HG03457 (cell line): ENCODE measurements around the gene ADAMTSL1.

Experiments used
- ATAC-seq: cut with Tn5 transposase; IDR thresholded peaks from one replicate; pipeline ENCODE4 v1.9.1; 2021; ENCODE audit warnings: moderate number of reproducible peaks; ENCODE audit not compliant: unreplicated experiment

Gene ADAMTSL1

DNA sequence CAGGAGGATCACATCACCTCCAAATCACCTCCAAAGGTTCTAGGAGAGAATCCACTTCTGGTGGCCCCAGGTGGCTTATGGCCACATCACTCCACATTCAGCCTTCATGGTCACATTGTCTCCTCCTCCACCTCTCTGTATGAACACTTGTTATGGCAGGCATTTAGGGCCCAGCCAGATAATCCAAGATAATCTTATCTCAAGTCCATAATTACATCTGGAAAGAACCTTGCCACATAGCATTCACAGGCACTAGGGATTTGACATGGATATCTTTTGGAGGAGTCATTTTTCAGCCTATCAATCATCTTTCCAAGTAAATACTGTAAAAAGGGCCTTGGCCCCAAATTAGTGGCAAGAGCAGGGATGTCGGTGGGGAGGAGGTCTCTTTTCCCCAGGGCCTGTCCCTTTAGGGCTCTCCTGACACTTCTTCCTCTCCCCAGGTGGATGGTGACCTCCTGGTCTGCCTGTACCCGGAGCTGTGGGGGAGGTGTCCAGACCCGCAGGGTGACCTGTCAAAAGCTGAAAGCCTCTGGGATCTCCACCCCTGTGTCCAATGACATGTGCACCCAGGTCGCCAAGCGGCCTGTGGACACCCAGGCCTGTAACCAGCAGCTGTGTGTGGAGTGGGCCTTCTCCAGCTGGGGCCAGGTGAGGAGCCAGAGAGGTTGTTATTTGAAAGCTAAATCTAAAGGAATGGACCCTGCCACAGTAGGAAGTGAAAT, 418.2 kb downstream of the ADAMTSL1 start:
- ATAC-seq: no peak

DNA sequence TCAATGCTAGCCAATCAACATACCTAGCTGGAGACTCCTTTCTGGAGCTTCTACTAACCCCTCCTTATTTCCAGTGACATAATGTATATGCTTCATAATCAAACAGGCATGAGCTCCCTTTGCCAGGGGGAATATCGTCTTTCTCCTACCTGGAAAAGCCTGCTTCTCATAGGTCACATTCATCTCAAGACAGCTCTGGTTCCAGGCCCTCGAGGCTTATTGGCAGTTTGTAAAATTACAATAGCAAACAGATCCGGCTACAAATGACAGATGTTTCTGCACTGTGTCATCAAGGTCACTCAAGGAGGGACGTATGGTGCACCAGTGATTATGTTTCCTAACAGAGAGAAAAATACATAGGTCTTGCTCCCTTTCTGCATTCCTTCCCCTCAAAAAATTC, 419.1 kb downstream of the ADAMTSL1 start:
- ATAC-seq: no peak

DNA sequence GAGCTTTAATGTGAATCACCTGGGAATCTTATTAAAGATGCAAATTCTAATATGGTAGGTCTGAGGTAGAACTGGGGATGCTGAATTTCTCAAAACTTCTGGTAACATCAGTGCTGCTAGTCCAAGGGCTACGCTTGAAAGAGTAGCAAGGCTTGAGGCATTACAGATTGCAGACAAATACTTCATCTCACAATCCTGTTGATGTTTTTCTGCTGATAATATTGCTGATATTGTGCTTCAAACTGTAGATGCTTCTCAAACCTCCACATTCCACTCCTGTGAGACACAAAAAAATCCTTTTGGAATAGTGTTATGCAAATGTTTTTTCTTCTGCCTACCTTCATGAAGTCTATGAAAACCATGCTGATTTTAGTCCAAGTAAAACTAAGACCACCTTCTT, 419.5 kb downstream of the ADAMTSL1 start:
- no peak for ATAC-seq

DNA sequence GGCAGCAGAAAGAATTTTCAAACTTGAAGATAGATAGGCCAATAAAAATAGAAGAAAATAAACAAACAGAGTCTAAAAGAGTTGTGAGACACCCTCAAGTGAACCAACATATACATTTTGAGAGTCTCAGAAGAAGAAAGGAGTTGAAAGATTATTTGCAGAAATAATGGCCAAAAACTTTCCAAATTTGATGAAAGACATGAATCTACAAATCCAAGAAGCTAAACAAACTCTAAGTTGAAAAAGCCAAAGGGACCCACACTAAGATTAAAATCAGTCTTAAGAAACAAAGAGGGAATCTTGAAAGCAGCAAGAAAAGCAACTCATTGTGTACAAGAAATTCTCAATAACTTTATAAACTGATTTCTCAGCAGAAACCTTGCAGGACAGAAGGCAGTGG, 422.1 kb downstream of the ADAMTSL1 start:
- ATAC-seq: no peak

DNA sequence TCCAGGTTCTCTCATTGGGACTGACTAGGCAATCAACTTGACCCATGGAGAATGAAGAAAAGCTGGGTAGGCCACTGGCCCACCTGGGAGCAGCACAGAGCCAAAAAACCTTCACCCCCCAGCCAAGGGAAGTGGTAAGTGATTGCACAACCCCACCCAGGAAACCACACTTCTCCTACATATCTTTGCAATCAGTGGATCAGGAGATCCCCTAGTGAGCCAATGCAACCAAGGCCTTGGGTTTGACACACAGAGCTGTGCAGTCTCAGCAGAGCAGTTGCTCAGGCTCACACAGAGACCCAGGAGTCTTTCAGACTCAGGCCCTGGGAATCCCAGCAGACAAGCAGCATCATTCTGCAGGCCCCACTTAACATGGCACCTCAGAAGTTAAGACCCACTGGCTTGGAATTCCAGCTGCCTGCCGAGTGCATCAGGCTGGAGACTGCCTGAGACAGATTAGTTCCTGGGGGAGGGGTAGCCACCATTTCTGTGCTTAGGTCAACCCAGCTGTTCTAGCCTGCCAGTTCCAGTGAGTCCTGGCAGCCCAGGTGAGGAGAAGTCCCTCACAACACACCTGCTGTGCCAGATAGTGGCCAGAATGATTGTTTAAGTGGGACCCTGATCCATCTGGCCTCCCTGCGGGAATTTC, 422.7 kb downstream of the ADAMTSL1 start:
- ATAC-seq: no peak

DNA sequence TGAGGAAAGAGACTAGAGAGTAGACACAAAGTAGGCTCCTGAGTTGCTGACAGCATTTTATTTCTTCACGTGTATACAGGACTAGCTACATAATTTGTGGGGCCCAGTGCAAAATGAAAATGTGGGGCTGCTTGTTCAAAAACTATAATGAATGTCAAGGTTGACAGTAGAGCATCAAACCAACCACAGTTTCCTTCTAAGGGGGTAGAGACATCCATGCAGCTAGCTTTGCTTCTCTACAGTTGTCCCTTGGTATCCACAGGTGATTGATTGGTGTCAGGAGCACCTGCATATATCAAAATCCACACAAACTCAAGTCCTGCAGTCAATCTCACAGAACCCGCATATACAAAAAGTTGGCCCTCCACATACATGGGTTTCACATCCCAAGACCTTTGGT, 429.5 kb downstream of the ADAMTSL1 start:
- ATAC-seq: no peak

DNA sequence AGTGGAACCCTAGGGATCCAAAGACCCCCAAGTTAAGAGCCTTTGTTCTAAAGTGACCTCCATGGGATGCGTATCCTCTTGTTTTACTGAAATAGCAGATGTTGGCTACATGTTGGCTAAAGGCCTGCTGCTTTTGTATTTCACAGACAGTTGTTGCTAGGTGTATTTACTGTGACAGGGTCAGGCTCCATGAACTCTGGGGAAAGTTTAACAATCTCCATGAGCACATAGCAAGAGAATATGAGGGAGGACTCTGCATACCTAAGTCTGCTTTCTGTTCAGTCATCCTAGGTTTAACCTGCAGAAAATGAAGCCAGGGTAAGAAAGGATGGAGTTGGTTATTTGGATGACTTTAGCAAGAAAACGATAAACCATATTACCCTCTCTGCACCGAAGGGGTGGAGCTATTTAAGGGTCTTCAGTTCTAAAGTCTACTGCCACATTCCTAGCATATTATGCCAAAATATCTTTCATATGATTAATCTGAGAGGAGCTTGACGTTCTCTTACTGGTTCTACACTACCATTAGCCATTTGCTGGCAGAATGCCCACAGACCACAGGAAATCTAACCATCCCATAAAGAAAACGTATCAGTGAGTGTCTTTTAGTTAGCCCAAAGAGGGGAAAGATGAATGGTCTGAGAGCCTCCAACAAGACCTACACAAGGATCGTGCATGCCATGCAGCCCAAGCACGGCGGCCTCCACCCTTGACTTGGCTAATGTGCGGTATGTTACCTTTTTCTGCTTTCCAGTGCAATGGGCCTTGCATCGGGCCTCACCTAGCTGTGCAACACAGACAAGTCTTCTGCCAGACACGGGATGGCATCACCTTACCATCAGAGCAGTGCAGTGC, 431.3 kb downstream of the ADAMTSL1 start:
- ATAC-seq: no peak

DNA sequence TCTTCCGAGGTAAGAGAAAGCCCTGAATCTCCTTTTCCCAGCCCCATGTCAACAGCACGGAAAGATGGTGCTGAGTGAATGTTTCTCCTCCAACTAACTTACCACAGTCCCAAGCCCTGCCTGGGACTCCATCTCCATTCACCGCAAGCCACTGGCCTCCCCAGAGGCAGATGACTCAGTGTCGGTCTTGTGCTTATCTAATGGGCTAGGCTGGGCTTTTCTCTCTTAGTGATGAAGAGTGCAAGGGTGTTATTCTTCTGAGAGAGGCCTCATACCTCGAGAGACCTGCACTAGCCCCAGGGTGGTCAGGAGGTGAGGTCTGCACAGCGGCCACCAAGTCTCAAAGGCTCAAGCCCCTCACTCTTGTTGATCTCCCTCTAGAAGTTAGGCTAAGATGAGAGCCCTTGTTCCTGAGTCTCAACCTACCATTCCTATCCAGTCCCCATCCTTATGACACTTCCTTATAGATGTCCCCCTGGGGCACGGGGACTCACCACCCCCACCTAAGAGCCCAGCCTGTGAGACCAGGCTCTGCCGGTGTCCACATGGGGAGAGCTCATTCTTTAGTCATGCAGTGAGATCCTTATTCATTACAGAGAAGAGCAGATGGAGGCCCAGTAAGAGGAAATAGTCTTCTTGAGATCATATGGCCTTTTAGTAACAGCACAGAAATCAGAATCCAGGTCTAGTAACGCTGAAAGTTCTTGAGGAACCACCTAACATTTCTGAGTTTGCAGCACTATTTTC, 432.1 kb downstream of the ADAMTSL1 start:
- ATAC-seq: no peak

DNA sequence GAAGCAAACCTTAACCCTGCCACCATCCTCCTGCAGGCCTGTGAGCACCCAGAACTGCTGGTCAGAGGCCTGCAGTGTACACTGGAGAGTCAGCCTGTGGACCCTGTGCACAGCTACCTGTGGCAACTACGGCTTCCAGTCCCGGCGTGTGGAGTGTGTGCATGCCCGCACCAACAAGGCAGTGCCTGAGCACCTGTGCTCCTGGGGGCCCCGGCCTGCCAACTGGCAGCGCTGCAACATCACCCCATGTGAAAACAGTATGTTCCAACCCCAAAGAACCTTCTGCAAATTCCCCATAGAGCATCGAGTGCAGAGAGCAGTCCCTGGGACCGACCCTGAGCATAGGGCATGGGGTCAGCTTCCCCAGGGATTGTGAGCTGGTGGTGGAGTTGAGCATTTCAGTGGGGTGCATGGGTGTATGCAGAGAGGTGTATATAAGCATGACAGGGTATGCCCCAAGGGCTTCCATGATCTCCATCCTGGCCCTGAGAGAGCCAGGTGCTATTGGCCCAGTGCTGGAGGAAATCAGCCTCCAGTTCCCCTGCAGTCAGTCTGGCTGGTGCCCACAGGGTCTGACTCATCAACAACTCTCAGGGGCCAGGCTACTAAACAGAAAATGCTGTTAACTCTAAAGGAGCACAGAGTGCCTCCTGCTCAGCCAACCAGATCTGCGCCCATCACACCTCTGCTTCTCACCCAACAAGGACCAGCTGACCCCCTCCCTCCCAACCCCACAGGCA, 432.9 kb downstream of the ADAMTSL1 start:
- no peak for ATAC-seq

DNA sequence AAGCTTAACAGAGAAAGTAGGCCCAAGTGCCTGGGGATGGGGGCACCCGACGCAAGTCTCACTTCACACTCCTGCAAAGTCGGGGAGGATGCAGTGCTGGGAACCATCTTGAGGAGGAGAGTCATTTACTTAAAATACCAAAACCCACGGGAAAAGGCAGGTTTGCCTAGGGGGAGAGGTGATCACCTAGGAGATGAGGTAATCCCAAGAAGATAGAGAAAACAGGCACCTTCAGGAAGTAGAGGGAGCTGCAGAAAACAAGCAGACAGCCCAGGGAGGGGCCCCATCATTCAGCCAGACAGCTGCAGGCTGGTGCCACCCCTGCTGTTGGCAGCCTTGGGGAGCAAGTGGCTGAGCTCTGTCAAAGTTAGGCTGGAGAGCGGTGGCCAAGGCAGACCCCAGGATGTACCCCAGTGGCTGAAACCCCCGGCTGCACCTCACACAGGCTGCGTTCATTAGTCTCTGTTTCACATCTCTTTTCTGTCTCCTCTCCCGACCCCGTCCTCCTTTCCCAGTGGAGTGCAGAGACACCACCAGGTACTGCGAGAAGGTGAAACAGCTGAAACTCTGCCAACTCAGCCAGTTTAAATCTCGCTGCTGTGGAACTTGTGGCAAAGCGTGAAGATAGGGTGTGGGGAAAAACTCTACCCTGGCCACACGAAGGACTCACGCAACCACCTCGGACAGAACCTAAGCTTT, 434.1 kb downstream of the ADAMTSL1 start:
- no peak for ATAC-seq

DNA sequence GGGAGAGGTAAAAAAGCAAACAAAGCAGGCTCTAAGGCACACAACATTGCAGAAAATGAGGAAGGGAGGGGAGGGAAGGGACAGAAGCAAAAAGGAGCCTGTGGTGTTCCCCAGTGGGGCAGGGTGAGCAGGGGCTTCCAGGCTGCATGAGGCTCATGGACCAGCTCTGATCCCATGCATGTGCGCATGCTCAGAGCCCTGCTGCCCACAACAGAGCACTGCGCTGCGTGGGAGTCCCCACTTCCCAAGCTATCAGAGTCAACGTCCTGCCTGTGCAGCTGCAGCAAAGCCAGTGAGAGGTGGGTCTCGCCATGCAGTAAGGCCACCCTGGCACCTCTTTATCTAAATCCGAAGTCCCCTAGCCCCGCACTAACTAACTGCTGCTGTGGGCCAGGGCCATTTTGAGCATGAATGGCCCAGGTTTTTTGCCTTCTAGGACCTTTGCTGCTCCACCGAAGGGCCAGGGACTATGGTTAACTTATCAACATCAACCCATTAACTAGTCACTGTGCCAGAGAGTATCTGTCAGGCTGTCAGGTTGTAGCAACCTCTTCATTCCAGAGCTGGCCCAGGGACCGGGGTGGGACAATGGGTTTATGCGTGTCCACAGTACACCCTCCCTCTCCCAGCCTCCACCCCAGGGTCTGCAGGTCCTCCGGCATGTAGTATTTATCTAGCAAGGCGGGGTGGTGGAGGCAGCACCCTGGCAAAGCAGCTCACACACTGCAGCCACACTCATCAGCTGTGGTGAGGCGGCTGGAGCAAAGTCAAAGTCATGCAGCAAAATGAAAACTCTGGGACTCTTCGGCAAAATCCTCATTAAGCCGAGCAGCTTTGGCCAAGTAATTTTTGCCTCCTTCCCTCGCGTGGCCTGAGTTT, 435.4 kb downstream of the ADAMTSL1 start:
- ATAC-seq: no peak

DNA sequence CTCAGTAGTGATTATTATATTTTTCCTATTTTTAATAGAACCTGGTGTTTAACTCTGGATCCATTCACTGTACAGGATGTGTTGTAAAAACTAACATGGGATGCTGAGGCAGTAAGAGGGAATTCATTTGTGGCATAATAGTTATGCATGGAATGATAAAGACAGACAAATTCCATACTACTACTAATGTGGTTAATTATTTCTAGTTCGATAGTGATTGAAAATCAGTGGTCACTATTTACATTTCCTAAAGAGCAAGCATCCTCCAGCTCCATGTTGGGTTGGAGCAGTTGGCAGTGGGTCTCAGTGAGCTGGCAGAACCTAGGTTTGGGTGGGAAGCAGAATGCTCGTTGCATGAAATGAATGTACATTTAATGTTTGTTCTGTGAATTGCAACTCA, 436.5 kb downstream of the ADAMTSL1 start:
- ATAC-seq: no peak

DNA sequence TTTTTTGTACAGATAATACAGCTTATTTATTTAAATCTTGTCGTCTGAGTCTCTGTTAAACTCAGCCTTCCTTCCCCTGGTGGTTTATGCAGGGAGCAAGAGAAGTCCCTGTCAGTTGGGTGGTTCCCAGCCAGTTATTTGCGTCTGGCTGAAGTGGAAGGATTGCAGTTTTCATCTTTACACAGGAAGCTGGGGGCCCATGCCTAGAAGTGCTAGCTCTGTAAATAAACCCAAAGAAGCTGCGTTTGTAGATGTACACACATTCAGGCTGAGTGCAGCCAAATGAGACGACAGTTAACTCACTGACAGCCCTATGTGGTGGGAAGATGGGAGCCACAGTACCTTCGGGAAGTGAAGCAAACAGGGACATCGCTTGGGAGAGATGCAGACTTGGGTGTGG, 437.0 kb downstream of the ADAMTSL1 start:
- no peak for ATAC-seq

DNA sequence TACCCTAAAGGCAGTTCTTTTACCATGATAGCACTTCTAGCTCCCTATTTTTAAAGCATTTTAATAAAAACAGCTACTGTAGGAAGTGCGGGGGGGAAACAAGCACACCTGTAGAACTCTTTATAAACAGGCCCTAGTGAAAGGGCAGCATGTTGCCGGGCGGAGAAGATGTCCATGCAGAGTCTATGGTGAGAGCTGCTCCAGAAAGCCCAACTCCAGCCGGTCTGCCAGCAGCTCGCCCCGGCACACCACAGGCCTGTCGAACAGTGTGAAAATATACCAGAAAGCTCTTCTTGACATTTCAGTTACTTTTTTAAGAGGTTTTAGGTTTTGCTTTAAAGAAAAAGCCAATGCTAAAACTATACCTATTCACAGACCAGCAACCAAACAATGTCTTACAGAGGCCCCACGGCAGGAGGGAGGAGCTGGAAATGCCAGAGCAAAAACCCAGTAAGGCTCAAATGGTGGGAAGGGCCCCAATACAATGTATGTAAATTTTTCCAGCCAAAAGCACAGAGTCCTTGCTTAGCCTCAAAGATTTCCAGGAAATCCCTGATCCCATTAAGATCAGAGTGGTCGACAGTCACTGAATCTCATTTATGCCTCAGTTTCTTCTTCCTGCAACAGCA, 437.9 kb downstream of the ADAMTSL1 start:
- no peak for ATAC-seq

DNA sequence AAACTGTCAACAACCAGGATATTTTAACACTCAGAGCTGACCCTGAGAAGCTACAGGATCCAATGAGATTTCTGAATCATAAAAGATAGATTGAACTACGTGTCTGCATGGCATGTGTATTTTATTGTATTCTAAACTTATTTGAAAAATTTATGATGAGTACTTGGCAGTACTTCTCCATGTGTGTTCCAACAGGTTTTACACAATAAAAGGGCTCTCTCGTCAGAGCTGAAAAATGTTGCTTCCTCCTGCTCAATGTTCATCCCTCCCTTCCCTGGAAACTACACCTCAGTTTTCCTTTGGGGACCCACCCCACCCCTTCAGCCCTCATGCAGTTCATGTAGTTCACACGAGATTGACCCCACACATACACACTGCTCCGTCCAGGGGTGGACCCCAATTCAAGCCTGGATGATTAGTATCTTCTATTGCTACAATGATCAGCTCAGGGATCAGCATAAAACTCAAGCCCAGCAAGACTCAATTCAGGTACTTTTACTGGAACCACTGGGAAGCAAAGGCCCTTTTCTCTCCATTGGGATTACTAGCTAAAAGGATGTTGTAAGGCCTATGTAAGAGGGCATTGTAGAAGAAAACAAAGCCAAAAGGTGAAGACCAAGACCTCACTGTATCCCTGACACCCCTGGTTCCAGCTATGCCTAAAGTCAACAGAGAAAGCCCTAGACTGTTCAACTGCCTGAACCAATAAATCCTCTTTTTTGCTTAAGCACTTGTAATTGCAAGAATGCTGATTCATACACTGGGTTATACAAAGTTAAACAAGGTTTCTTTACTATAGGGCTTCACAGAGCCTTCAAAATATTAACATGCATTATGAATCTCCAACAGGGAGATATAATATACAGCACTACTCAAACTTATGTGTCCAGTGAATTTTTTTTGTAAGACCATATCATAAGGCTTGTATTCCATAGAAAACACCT, 446.5 kb downstream of the ADAMTSL1 start:
- ATAC-seq: no peak

DNA sequence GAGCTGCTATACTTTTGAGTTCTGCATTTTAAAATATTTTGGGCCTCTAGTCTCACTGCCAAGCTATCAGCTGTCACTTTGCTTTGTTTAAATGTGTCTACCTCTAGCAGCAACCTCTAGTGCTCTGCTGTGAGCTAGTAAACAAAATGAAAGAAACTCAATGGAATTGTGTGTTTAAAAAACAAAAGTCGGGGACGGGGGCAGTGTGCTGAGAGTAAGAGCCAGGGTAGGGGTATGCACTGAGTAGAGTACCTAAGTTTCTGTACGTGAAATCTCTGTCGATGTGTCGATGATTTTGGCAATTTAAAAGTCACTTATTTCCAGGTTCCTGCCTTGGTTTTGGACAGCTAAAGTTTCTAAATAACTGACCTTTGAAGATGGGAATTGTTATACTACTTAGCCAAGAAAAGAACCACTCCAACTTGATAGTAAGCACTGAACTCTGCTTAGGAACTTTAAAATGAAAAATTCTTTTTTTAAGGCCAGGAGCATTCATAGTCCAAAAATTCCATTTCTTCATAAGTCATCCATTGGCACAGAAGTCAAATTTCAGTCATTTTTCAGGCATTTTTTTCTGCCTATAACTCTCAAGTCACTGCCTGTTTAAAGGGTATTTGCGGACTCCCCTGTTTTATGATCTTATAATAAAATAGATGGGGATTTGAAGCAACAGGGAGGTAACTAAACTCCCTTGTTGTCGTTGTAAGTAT, 447.6 kb downstream of the ADAMTSL1 start:
- no peak for ATAC-seq
